Measurements from ENCODE around the gene SPNS2.

Gene SPNS2

GRCh38 chr17:4475463-4475862, 23.2 kb upstream of the SPNS2 start:
- TF ChIP-seq, protein P1, sequence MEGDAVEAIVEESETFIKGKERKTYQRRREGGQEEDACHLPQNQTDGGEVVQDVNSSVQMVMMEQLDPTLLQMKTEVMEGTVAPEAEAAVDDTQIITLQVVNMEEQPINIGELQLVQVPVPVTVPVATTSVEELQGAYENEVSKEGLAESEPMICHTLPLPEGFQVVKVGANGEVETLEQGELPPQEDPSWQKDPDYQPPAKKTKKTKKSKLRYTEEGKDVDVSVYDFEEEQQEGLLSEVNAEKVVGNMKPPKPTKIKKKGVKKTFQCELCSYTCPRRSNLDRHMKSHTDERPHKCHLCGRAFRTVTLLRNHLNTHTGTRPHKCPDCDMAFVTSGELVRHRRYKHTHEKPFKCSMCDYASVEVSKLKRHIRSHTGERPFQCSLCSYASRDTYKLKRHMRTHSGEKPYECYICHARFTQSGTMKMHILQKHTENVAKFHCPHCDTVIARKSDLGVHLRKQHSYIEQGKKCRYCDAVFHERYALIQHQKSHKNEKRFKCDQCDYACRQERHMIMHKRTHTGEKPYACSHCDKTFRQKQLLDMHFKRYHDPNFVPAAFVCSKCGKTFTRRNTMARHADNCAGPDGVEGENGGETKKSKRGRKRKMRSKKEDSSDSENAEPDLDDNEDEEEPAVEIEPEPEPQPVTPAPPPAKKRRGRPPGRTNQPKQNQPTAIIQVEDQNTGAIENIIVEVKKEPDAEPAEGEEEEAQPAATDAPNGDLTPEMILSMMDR (conservative IDR thresholded peaks at IDR 0.05; ENCODE audit: control insufficient read depth, insufficient read depth, low read depth, low read length) = no peak
- no peak for DNase-seq (ENCODE audit: low read depth)
- H3K4me3 ChIP-seq (ENCODE audit: control insufficient read depth, low read depth, low read length) = no peak overlapping the region

- H3K4me3 ChIP-seq (ENCODE audit: control insufficient read depth, low read depth, low read length) = no peak overlapping the region
- no peak for DNase-seq (ENCODE audit: low read depth)
- TF ChIP-seq, protein P1 (conservative IDR thresholded peaks at IDR 0.05; ENCODE audit: control insufficient read depth, insufficient read depth, low read depth, low read length) = no peak
Observed at GRCh38 chr17:4476017-4476416, 22.7 kb upstream of the SPNS2 start.

DNA sequence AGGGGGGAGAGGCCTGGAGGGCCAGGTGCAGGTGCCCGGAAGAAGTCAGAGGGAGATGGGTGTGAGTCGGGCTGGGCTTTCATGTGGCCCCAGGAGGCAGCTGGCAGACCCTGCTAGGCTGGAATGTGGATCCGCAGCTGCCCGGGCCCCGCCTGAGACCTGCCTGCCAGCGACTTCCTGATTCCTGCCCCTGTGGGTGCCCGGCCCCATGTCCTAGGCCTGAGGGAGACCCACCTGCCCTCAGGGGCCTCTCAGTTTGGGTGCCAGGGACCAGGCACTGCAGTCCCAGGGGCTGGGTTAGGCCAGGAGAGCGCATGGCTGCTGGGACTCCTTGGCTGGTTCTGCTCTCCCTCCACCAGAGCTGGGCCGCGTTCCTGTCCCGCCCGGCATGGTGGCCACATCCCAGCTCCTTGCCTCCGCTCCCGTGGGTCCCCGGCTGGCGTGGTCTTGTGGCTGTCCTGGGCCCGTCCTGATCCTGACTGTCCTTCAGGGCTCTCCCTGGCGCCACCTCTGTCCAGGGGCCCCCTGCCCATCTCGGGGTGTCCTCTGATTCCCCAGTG, 22.1 kb upstream of the SPNS2 start:
- H3K4me3 ChIP-seq (ENCODE audit: control insufficient read depth, low read depth, low read length) = no peak overlapping the region
- no peak for DNase-seq (ENCODE audit: low read depth)
- TF ChIP-seq, protein P1 (conservative IDR thresholded peaks at IDR 0.05; ENCODE audit: control insufficient read depth, insufficient read depth, low read depth, low read length) = no peak

GRCh38 chr17:4477255-4477791, 21.4 kb upstream of the SPNS2 start:
- no peak overlapping the region for H3K4me3 ChIP-seq (ENCODE audit: control insufficient read depth, low read depth, low read length)
- TF ChIP-seq, protein P1 (conservative IDR thresholded peaks at IDR 0.05; ENCODE audit: control insufficient read depth, insufficient read depth, low read depth, low read length) = no peak
- no peak for DNase-seq (ENCODE audit: low read depth)

GRCh38 chr17:4478318-4478830, 20.3 kb upstream of the SPNS2 start:
- DNase-seq (ENCODE audit: low read depth) = no peak
- TF ChIP-seq, protein P1 (conservative IDR thresholded peaks at IDR 0.05; ENCODE audit: control insufficient read depth, insufficient read depth, low read depth, low read length) = no peak
- no peak overlapping the region for H3K4me3 ChIP-seq (ENCODE audit: control insufficient read depth, low read depth, low read length)

GRCh38 chr17:4479340-4479981, 19.2 kb upstream of the SPNS2 start:
- H3K4me3 ChIP-seq (ENCODE audit: control insufficient read depth, low read depth, low read length) = no peak overlapping the region
- DNase-seq (ENCODE audit: low read depth) = no peak
- TF ChIP-seq, protein P1 (conservative IDR thresholded peaks at IDR 0.05; ENCODE audit: control insufficient read depth, insufficient read depth, low read depth, low read length) = no peak
